Adipocyte (in vitro differentiated cells): ENCODE data around the gene MCRIP2.

Experiments used
- DNase-seq: peaks from one replicate; pipeline ENCODE4 v3.0.0-alpha.2; 2015; ENCODE audit warnings: low read depth
- H3K27me3 ChIP-seq: replicated peaks from 2 replicates; pipeline ENCODE4 v1.7.0; 2013; ENCODE audit warnings: mild to moderate bottlenecking, low read length, moderate library complexity; ENCODE audit not compliant: control insufficient read depth, insufficient read depth
- H3K36me3 ChIP-seq: 2 replicates; pipeline ENCODE4 v1.7.0; 2013; ENCODE audit warnings: low read length, mild to moderate bottlenecking, moderate library complexity; ENCODE audit not compliant: control insufficient read depth, insufficient read depth, severe bottlenecking
- H3K4me1 ChIP-seq: 2 replicates; pipeline ENCODE4 v1.7.0; 2013; ENCODE audit warnings: mild to moderate bottlenecking, low read length, moderate library complexity; ENCODE audit not compliant: control insufficient read depth, insufficient read depth
- H3K4me3 ChIP-seq: 2 replicates; pipeline ENCODE4 v1.7.0; 2013; ENCODE audit warnings: mild to moderate bottlenecking, low read length, moderate library complexity
- H3K9ac ChIP-seq: 2 replicates; pipeline ENCODE4 v1.7.0; 2013; ENCODE audit warnings: mild to moderate bottlenecking, low read length, moderate library complexity
- H3K9me3 ChIP-seq: 2 replicates; pipeline ENCODE4 v1.7.0; 2013; ENCODE audit warnings: mild to moderate bottlenecking, low read length, moderate library complexity; ENCODE audit not compliant: control insufficient read depth

Gene MCRIP2

DNA sequence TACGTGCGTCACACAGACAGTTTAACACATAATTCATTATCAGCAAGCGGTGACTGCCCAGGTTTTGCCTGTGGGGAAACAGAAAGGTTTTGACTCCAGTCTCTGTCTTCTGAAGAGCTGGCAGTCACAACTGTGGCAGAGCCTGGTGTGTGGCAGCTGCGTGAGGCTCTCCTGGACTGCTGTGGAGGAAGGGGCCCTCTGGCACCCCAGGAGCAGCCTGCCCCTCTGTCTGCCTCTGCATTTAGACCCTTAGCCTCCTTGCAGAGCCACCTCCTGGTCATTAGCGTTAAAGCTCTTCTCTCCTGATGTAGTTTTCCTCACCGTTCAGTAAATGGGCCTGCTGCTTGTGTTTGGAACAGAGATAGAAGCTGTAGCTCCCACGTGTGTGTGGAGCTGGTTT is 40.8 kb upstream of the MCRIP2 start:
- Histone ChIP-seq H3K9me3 (no peaks in the 10 kb centered on the region), H3K9ac (no peak overlapping the region), H3K4me1 (no peaks in the 10 kb centered on the region), H3K36me3 (peaks cover 12% of the 10 kb centered on the region), H3K27me3 (no peaks in the 10 kb centered on the region), H3K4me3 (no peak overlapping the region)
- peak; percentile 16 for DNase-seq

DNA sequence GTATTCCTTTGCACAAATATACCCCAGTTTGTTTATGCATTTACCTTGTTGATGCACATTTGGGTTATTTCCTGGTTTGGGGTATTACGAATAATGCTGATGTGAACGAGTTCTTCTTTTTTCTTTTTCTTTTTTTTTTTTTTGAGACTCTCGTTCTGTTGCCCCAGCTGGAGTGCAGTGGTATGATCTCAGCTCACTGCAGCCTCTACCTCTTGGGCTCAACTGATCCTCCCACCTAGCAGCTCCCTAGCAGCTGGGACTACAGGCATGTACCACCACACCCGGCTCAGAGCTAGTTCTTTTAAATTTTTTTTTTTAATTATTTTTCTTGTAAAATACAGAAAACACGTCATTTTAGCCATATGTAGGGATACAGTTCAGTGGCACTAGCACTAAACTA is 37.7 kb upstream of the MCRIP2 start:
- H3K4me3 ChIP-seq: no peak overlapping the region
- H3K36me3 ChIP-seq: peaks cover 6% of the 10 kb centered on the region
- no peak overlapping the region for H3K9ac ChIP-seq
- no peaks in the 10 kb centered on the region for H3K27me3 ChIP-seq
- H3K9me3 ChIP-seq: no peaks in the 10 kb centered on the region
- H3K4me1 ChIP-seq: no peaks in the 10 kb centered on the region
- DNase-seq: no peak

DNA sequence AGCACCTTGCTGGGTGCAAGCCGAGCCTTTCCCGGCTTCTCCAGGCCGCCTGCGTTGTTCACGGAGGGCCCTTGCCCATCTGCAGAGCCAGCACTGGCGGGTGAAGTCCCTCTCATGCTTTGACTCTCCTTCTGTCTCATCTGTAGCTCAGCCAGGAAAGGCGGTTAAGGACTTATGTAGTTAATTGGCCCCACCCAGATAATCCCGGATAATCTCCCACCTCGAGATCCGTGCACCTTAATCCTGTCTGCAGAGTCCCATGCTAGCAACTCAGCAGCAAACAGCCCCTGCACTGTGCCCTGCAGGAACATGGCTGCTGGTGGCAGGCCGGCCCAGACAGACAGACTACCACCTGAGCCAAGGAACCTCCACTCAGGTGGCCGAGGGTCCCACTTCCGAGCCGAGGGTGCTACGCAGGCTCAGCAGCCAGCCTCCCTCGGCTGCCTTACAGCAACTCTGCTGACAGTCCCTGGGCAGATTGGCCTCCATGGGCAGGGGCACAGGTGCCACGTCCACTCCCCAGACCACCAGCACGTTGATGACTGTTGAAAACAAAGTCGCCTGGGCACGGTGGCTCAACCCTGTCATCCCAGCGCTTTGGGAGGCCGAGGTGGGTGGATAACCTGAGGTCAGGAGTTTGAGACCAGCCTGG is 34.8 kb upstream of the MCRIP2 start:
- no peak for DNase-seq
- H3K9me3 ChIP-seq: no peaks in the 10 kb centered on the region
- H3K36me3 ChIP-seq: no peaks in the 10 kb centered on the region
- H3K27me3 ChIP-seq: no peaks in the 10 kb centered on the region
- no peaks in the 10 kb centered on the region for H3K4me1 ChIP-seq
- H3K9ac ChIP-seq: no peak overlapping the region
- no peak overlapping the region for H3K4me3 ChIP-seq

DNA sequence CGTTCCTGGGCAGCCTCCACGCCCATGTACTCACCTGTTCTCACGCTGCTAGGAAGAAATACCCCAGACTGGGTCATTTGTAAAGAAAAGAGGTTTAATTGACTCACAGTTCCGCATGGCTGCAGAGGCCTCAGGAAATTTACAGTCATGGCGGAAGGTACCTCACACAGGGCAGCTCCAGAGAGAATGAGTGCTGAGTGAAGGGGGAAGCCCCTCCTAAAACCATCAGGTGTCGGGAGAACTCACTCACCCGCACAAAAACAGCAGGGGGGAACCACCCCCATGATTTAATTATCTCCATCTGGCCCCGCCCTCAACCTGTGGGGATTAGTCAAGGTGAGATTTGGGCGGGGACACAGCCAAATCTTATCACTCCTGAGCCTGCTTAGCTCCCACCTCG is 33.6 kb upstream of the MCRIP2 start:
- Histone ChIP-seq H3K36me3 (no peaks in the 10 kb centered on the region), H3K9ac (no peak overlapping the region), H3K9me3 (no peaks in the 10 kb centered on the region), H3K27me3 (no peaks in the 10 kb centered on the region), H3K4me1 (no peaks in the 10 kb centered on the region), H3K4me3 (no peak overlapping the region)
- no peak for DNase-seq

DNA sequence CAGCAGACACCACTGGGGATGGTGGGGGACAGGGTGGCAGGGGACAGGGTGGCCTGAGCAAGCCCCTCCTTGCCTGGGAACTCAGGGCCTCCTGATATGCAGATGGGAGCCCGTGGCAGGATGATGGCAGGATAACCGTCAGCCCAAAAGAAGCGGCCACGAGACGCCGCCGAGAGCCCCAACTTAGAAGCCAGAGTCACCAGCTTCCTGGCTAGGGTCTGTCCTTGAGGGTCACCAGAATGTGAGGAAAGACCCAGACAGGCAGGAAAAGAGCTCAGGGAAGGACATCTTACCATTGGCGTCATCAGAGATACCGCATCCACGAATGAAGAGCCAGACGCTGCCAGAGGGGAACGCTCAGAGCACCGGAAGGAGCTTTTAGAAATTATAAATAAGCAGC is 32.3 kb upstream of the MCRIP2 start:
- H3K36me3 ChIP-seq: no peaks in the 10 kb centered on the region
- no peaks in the 10 kb centered on the region for H3K9me3 ChIP-seq
- no peak overlapping the region for H3K4me3 ChIP-seq
- H3K4me1 ChIP-seq: no peaks in the 10 kb centered on the region
- DNase-seq: no peak
- no peaks in the 10 kb centered on the region for H3K27me3 ChIP-seq
- H3K9ac ChIP-seq: no peak overlapping the region

DNA sequence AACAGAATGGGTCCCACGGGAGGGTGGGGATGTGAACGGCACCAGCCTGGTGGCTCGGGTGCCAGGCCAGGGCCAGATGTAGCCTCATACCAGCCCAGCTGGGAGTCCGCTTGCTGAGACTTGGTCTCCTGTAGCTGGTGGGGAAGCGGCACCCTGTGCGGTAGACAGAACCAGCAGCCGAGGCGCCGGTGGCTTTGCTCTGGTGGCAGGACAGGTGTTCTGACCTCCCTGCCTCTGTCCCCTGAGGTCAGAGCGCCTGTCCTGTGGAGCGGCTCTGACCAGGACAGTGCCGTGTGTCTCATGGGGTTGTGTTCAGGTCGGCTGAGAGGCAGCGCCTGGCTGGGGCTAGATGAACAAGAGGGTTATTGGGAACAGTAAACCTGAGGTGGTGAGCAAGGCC is 31.6 kb upstream of the MCRIP2 start:
- no peak overlapping the region for H3K4me3 ChIP-seq
- H3K36me3 ChIP-seq: no peaks in the 10 kb centered on the region
- no peaks in the 10 kb centered on the region for H3K4me1 ChIP-seq

DNA sequence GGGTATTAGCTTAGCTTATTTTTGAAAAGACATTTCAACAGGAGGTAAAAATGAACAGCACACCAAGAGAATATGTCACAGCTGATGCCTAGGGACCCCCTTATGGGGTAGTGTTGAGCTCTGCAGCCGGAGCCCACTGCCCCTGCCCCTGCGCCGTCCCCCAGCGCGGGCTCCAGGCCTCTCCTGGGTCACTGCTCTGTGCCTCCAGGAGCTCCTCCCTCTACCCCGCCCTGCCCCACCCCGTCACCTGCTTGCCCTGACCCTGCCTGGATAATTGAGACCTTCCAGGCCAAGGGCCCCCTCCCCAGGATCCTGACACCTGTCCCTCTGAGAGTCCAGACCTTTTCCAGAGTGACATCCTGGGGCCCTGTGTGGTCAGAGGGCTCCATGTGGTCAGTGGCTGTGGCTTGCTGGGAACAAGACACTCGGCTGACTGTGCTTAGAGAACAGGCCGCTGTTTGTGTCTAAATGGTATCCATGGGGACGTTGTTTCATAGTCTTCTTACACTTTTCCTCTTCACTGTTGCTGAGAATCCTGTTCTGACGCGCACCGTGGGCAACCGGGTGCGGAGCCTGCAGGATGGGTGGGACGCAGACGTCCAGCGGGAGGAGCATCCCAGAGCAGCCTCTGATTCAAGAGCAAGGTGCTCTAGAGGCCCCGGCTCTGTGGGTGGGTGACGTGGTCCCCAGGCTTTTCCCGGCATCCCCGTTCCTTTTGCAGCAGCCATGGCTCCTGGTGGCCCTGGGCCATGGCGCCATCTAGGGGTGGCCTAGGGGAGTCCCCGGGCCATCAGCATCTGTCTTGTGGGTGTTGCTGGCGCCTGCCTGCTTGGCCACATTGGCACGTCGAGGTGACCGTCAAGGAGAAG is 30.9 kb upstream of the MCRIP2 start:
- no peaks in the 10 kb centered on the region for H3K9me3 ChIP-seq
- no peaks in the 10 kb centered on the region for H3K4me1 ChIP-seq
- H3K27me3 ChIP-seq: no peaks in the 10 kb centered on the region
- DNase-seq: peak; percentile 50
- no peak overlapping the region for H3K4me3 ChIP-seq
- no peak overlapping the region for H3K9ac ChIP-seq
- no peaks in the 10 kb centered on the region for H3K36me3 ChIP-seq

More for the DNA sequence above, 31.6 kb upstream of the MCRIP2 start:
- Histone ChIP-seq H3K9me3 (no peaks in the 10 kb centered on the region), H3K9ac (no peak overlapping the region), H3K27me3 (no peaks in the 10 kb centered on the region)
- no peak for DNase-seq

DNA sequence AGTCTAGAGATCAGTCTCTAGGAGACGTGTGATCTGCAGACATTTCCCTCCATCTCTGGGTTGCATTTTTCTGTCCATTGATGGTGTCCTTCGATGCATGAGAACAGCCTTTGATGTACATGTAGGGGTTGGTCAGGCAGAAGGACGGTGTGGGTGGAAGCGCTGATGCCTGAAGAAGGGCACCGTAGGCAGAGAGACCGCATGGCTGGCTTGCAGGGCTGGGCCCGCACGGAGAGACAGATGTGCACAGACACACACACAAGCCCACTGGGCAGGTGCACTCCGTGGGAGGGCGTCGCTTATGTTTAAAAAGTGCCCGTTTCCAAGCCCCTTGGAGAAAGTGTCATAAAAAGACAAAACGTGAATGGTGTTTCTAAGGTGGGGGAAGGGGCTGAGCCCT is 26.5 kb upstream of the MCRIP2 start:
- Histone ChIP-seq H3K27me3 (no peaks in the 10 kb centered on the region), H3K9ac (no peak overlapping the region), H3K36me3 (no peaks in the 10 kb centered on the region), H3K9me3 (no peaks in the 10 kb centered on the region), H3K4me1 (no peaks in the 10 kb centered on the region), H3K4me3 (no peak overlapping the region)
- no peak for DNase-seq

DNA sequence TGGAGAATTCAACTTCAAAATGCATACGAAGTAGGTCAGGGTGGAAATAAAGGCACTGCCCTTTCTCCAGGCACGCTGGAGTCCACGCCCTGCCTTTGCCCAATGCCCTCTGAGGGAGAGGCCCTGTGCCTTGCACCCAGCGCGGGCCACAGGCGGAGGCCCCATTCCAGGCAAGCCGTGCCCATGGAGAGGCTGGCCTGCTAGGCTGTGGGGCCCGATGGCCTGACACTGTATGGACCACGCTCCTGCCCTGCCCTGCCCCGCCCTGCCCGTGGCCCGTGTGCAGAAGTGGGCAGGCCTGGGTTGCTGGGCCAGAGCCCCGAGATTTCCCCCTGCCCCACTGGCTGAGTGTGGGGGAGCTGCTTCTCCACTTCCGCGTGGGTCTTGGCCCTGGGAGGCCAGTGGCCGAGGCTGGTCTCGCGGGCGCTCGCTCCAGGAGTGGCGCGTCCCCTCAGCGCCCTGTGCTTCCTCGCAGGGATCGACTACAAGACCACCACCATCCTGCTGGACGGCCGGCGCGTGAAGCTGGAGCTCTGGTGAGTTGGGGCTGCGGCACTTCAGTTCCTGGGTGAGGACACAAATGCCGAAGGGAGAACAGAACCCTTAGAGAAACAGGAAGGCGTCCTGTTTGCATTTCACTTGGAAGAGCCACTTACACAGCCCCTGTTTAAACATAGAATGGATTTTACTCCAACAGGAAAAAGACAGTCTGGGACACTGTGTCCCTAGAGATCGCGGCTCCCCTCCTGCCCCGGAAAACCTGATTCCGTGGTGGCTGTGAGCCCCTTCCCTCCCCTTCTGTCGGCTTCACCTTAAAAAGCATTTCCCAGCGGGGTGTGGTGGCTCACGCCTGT is 24.7 kb upstream of the MCRIP2 start:
- Histone ChIP-seq H3K27me3 (no peaks in the 10 kb centered on the region), H3K9ac (no peak overlapping the region), H3K36me3 (no peaks in the 10 kb centered on the region), H3K9me3 (no peaks in the 10 kb centered on the region), H3K4me1 (peaks cover 5% of the 10 kb centered on the region), H3K4me3 (no peak overlapping the region)
- DNase-seq: no peak

DNA sequence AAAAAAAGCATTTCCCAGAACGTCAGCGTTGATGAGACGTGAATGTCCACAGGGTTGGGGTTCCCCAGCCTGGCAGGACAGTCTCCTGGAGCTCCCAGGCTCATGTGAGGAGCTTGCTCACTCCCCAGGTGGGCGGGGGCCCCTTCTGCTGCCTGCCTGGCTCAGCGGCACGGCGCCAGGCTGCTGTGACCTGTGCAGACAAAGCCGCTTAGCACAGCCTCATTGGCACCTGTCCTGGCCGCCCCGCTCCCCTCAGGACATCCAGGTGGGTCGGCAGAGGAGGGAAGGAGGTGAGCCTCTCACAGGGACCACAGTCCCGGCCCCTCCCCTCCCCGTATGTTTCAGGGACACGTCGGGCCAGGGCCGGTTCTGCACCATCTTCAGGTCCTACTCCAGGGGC is 23.8 kb upstream of the MCRIP2 start:
- no peak overlapping the region for H3K4me3 ChIP-seq
- peaks cover 10% of the 10 kb centered on the region for H3K4me1 ChIP-seq
- H3K9ac ChIP-seq: no peak overlapping the region
- H3K36me3 ChIP-seq: no peaks in the 10 kb centered on the region
- DNase-seq: no peak
- H3K9me3 ChIP-seq: no peaks in the 10 kb centered on the region
- no peaks in the 10 kb centered on the region for H3K27me3 ChIP-seq

DNA sequence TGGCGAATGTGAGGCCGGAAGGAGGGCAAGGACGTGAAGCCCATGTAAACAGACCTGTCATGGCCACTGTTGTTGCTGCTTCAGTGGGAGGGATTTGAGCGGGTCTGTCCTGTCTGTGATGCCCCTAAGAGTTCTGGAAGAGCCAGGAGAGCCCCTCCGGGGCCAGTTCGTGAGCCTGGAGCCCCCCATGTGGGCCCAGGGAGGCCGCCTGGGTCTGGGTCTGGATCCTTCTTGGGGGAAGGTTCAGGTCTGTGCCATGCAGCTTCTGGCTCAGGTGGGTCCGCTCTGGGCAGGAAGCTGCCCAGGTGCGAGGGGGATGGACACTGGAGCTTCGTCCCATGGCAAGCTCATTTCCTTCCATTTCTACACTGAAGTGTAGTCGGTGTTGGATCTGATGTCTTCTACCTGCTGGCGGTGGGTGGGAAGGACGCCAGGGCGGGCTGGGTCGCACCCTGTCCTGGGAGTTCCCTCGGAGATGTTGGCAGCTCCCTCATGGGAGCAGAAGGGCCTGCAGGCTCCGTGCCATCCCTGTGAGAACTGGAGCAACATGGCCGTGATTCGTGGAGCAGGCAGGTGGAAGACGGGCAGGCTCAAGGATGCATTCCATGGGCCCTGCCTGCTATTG is 22.0 kb upstream of the MCRIP2 start:
- Histone ChIP-seq H3K9ac (no peak overlapping the region), H3K4me1 (peaks cover 10% of the 10 kb centered on the region), H3K36me3 (peaks cover 3% of the 10 kb centered on the region), H3K27me3 (no peaks in the 10 kb centered on the region), H3K4me3 (no peak overlapping the region), H3K9me3 (no peaks in the 10 kb centered on the region)
- DNase-seq: no peak
